Nephron progenitor cell (in vitro differentiated cells): ENCODE measurements around the gene BRAT1.

Experiments
- DNase-seq: peaks from one replicate; pipeline ENCODE4 v3.0.0; 2021
- H3K27ac Mint-ChIP-seq: 2 replicates; pipeline ENCODE4 v1.8.0; 2021; ENCODE audit warnings: mild to moderate bottlenecking, moderate library complexity, mixed read lengths
- H3K27me3 Mint-ChIP-seq: 2 replicates; pipeline ENCODE4 v1.8.0; 2021; ENCODE audit warnings: mild to moderate bottlenecking, low read depth, mixed read lengths; ENCODE audit not compliant: poor library complexity
- H3K36me3 Mint-ChIP-seq: 2 replicates; pipeline ENCODE4 v1.8.0; 2021; ENCODE audit warnings: low read depth, mixed read lengths
- H3K4me1 Mint-ChIP-seq: 2 replicates; pipeline ENCODE4 v1.8.0; 2021; ENCODE audit warnings: mixed read lengths
- H3K4me3 Mint-ChIP-seq: 2 replicates; pipeline ENCODE4 v1.8.0; 2021; ENCODE audit warnings: mild to moderate bottlenecking, moderate library complexity, mixed read lengths
- H3K9me3 Mint-ChIP-seq: 2 replicates; pipeline ENCODE4 v1.8.0; 2021; ENCODE audit warnings: mild to moderate bottlenecking, moderate library complexity, mixed read lengths
- TF ChIP-seq, protein P1 (sequence below): fragments of 200-600 bp; sonication (generic); IDR thresholded peaks from 2 replicates; pipeline ENCODE4 v1.5.0; 2021; ENCODE audit warnings: antibody characterized with exemption

Gene BRAT1

DNA sequence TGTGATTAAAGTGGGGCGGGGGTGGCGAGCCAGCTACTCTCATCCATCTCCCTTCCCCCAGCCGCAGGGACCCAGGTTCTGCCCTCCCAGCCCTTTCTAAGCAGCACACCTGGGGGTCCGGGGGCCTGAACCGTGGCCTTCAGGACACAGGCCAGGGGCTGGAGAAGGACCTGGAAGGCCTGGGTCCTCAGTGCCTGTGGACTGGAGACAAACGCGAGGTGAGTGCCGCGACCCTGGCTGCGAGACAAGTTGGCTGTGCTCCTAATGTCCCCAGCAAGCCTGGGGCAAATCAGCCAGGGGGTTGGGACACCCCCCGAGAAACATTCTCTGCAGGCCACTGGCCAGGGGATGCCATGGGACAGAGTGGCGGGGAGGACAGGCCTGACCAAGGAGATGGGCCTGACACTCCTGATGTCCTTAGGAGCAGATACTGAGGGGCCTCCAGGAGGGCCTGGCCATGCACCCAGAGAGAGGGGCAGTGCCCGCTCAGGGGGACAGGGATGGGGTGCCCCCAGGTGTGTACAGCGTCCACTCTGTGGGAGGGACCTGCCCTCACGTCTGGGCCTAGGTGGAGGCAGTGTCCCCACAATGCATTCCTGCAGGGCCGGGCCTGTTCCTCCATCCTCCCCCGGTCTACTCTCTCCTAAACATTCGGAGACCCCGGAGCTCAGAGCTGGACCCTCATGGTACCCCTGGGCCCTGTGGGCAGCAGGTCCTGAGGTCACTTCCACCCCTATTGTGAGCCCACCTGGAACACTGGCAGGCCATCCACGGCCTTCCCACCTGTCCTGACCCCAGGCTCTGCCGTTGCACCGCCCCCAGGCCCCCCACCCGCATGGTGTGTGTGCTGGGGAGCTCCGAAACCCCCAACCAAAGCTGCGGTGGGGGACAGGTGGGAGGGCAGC is 13.1 kb downstream of the BRAT1 start:
- H3K36me3 Mint-ChIP-seq: peaks cover 17% of the 10 kb centered on the region
- H3K27me3 Mint-ChIP-seq: no peaks in the 10 kb centered on the region
- no peaks in the 10 kb centered on the region for H3K4me1 Mint-ChIP-seq
- H3K27ac Mint-ChIP-seq: no peak overlapping the region
- H3K9me3 Mint-ChIP-seq: no peaks in the 10 kb centered on the region
- TF ChIP-seq, protein P1, sequence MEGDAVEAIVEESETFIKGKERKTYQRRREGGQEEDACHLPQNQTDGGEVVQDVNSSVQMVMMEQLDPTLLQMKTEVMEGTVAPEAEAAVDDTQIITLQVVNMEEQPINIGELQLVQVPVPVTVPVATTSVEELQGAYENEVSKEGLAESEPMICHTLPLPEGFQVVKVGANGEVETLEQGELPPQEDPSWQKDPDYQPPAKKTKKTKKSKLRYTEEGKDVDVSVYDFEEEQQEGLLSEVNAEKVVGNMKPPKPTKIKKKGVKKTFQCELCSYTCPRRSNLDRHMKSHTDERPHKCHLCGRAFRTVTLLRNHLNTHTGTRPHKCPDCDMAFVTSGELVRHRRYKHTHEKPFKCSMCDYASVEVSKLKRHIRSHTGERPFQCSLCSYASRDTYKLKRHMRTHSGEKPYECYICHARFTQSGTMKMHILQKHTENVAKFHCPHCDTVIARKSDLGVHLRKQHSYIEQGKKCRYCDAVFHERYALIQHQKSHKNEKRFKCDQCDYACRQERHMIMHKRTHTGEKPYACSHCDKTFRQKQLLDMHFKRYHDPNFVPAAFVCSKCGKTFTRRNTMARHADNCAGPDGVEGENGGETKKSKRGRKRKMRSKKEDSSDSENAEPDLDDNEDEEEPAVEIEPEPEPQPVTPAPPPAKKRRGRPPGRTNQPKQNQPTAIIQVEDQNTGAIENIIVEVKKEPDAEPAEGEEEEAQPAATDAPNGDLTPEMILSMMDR: no peak
- DNase-seq: no peak
- H3K4me3 Mint-ChIP-seq: no peak overlapping the region

DNA sequence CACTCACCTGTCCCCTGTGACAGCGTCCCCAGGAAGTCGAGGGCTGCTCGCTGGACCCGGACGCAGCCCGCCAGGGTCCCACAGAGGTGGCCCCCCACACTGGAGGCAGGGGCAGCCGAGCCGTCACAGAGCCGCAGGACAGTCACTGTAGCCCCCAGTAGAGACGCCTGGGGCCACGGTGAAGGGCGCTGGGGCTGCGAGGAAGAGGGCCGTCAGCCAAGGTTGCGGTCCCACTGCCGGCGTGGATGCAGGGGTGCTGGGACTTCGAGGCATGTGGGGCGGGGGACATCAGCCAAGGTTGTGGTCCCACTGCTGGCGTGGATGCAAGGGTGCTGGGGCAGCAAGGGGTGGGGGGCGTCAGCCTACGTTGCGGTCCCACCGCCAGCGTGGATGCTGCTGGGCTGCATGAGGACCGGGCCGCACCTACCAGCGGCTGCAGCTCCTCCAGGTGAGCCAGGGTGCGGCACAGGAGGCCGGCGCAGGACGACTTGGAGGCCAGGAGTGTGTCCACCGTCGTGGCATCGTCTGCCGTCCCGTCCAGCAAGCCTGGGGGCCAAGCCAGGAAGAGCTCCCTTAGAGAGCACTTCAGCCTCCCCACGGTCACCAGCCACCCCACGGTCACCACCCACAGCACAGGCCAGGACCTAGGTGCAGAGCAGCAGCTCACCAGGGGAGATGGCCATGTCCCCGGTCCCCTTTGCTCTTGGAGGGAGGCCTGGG is 13.9 kb downstream of the BRAT1 start:
- no peaks in the 10 kb centered on the region for H3K27me3 Mint-ChIP-seq
- no peak overlapping the region for H3K4me3 Mint-ChIP-seq
- H3K36me3 Mint-ChIP-seq: peaks cover 10% of the 10 kb centered on the region
- H3K4me1 Mint-ChIP-seq: no peaks in the 10 kb centered on the region
- DNase-seq: no peak
- no peak overlapping the region for H3K27ac Mint-ChIP-seq
- H3K9me3 Mint-ChIP-seq: no peaks in the 10 kb centered on the region
- TF ChIP-seq, protein P1: no peak

DNA sequence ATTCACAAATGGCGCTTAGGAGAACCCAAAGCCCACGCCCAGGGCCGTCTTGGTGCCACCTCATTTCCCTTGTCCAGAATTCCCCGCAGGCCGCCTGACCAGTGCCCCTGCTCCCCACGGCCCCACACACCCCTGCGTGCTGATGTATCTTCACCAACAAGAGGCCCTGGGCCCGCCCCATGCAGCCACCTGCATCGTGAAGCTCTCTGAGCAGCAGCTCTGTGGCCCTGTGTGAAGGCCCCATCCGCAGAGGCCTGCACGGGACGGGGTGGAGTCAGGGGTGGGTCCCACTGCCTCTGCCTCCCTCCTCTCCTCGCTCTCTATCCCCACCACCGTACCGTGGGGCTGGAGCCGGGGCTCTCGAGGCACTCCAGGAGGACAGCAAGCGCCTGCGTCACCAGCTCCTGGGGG is 14.7 kb downstream of the BRAT1 start:
- H3K9me3 Mint-ChIP-seq: no peaks in the 10 kb centered on the region
- no peak overlapping the region for H3K27ac Mint-ChIP-seq
- H3K4me3 Mint-ChIP-seq: no peak overlapping the region
- H3K27me3 Mint-ChIP-seq: no peaks in the 10 kb centered on the region
- H3K4me1 Mint-ChIP-seq: no peaks in the 10 kb centered on the region
- H3K36me3 Mint-ChIP-seq: peaks cover 2% of the 10 kb centered on the region
- no peak for DNase-seq
- TF ChIP-seq, protein P1: no peak

DNA sequence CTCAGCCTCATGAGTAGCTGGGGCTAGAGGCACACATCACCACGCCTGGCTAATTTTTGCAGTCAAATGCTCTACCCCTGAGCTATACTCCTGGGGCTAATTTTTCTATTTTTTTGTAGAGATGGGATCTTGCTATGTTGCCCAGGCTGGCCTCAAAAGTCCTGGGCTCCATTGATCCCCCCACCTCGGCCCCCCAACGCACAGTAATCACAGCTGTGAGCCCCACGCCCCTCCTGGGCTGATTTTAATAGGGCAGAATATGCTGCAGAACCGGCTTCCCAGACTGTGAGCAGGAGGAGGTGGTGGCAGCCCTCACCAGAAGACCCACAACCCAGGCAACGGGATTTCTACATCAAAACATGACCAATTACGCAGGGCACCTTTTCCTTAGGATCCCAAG is 15.2 kb downstream of the BRAT1 start:
- no peak for DNase-seq
- Mint-ChIP-seq H3K36me3 (no peaks in the 10 kb centered on the region), H3K4me1 (no peaks in the 10 kb centered on the region), H3K27ac (no peak overlapping the region), H3K9me3 (peaks cover 2% of the 10 kb centered on the region), H3K27me3 (no peaks in the 10 kb centered on the region), H3K4me3 (no peak overlapping the region)
- TF ChIP-seq, protein P1: no peak

DNA sequence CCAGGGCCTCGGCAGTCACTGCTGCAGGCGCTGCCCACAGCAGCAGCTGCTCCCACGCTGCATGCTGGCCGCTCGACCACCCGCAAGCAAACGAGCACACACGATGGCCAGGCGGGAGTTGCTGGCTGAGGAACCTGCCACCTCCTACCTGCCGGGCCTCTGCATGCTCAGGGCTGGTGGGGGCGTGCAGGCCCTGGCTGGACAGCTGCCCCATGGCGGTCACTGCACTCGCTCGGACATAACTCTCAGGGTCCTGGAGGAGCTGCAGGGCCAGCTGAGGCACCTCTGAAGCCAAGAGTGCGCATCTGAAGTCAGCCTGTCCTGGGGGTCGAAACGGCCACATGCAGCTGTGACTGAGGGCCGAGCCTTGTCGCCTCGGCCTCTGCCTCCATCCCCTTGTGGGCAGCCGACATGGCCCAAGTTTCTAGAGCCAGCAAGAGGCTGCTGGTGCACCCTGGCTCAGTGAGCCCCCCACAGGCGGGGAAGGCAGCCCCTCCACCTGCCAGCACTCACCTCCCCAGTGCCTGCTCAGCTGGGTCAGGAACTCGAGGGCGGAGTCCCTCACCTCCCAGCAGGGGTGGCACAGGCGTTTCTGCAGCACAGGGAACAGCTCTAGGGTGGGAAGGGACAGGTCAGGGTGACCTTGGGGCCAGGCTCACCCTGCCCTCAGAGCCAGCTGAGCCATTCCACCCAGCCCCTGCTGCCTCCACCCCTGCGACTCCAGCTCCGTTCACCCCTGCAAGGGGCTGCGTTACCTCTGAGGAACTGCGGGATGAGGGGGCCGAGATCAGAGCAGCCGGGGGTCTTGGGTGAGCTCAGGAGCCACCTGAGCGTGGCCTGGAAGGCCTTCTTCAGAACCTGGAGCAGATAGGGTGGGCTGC is 16.1 kb downstream of the BRAT1 start:
- Mint-ChIP-seq H3K36me3 (no peaks in the 10 kb centered on the region), H3K4me1 (no peaks in the 10 kb centered on the region), H3K4me3 (no peak overlapping the region), H3K9me3 (peaks cover 2% of the 10 kb centered on the region), H3K27me3 (no peaks in the 10 kb centered on the region), H3K27ac (no peak overlapping the region)
- TF ChIP-seq, protein P1: no peak
- no peak for DNase-seq
